CD14-positive monocyte (primary cell): Measurements from ENCODE around the gene RBM18. TPM values are rescaled to one million over a fixed set of nuclear protein-coding genes. Genes with fewer than 3 reads are reported as not detected.

Source experiments
- DNase-seq, 3 donors: peaks; one replicate each; pipeline ENCODE4 v3.0.0-alpha.2; 2011 to 2022
- H2AFZ ChIP-seq: 2 replicates; pipeline ENCODE4 v1.6.0; 2012; ENCODE audit warnings: mild to moderate bottlenecking, low read depth, low read length, inconsistent platforms; ENCODE audit not compliant: insufficient read depth, poor library complexity, severe bottlenecking
- H3K27ac ChIP-seq, 2 donors: 1 replicate in 1 of 2; 2 replicates in 1 of 2; pipeline ENCODE4 v1.5.1; 2012 to 2013; ENCODE audit warnings: low read length in 2 of 2, control low read depth in 1 of 2, inconsistent platforms in 1 of 2, low read depth in 1 of 2, mild to moderate bottlenecking in 1 of 2
- H3K27me3 ChIP-seq, 2 donors: one replicate each; pipeline versions ENCODE4 v1.6.0 to v1.6.1; 2011 to 2013; ENCODE audit warnings: low read length in 2 of 2; ENCODE audit not compliant: control insufficient read depth in 2 of 2, insufficient read depth in 2 of 2
- H3K36me3 ChIP-seq, 2 donors: replicated peaks in 1 of 2; 1 replicate in 1 of 2; 2 replicates in 1 of 2; pipeline versions ENCODE4 v1.5.1 to v1.6.1; 2012 to 2013; ENCODE audit warnings: low read length in 2 of 2, control low read depth in 1 of 2, inconsistent platforms in 1 of 2, mild to moderate bottlenecking in 1 of 2; ENCODE audit not compliant: insufficient read depth in 2 of 2, control insufficient read depth in 1 of 2
- H3K4me1 ChIP-seq, 2 donors: 1 replicate in 1 of 2; 2 replicates in 1 of 2; pipeline versions ENCODE4 v1.5.1 to v1.6.1; 2012 to 2013; ENCODE audit warnings: low read length in 2 of 2, control low read depth in 1 of 2, inconsistent platforms in 1 of 2, mild to moderate bottlenecking in 1 of 2, moderate library complexity in 1 of 2; ENCODE audit not compliant: insufficient read depth in 2 of 2, control insufficient read depth in 1 of 2
- H3K4me2 ChIP-seq: replicated peaks from 2 replicates; pipeline ENCODE3; 2012; ENCODE audit warnings: low read length, moderate library complexity, mild to moderate bottlenecking; ENCODE audit not compliant: poor library complexity, severe bottlenecking; ENCODE audit errors: extremely low read depth
- H3K4me3 ChIP-seq, 3 experiments: fragments of 200-600 bp in 1 of 3; sonication (generic) in 1 of 3; replicated peaks in 1 of 3; 1 replicate in 2 of 3; 2 replicates in 1 of 3; pipeline ENCODE4 v1.5.1; 2011 to 2013; ENCODE audit warnings: low read length in 3 of 3, mild to moderate bottlenecking in 3 of 3, control low read depth in 2 of 3, low read depth in 2 of 3, inconsistent platforms in 1 of 3, moderate library complexity in 1 of 3
- H3K79me2 ChIP-seq: 2 replicates; pipeline ENCODE4 v1.6.0; 2012; ENCODE audit warnings: mild to moderate bottlenecking, control low read depth, inconsistent platforms, low read length, moderate library complexity; ENCODE audit not compliant: insufficient read depth
- H3K9ac ChIP-seq: 2 replicates; pipeline ENCODE4 v1.6.0; 2017; ENCODE audit warnings: low read length, mild to moderate bottlenecking; ENCODE audit not compliant: insufficient read depth, poor library complexity, severe bottlenecking
- H3K9me3 ChIP-seq, 2 donors: replicated peaks in 1 of 2; 1 replicate in 1 of 2; 2 replicates in 1 of 2; pipeline versions ENCODE4 v1.5.1 to v1.6.1; 2012 to 2013; ENCODE audit warnings: low read length in 2 of 2, control low read depth in 1 of 2; ENCODE audit not compliant: control insufficient read depth in 1 of 2, insufficient read depth in 1 of 2
- H4K20me1 ChIP-seq: 2 replicates; pipeline ENCODE4 v1.6.0; 2012; ENCODE audit warnings: mild to moderate bottlenecking, low read length, control low read depth, moderate library complexity; ENCODE audit not compliant: insufficient read depth
- H3K27ac Mint-ChIP-seq, 7 donors: one replicate each; pipeline ENCODE4 v1.8.0; 2020; ENCODE audit warnings: mild to moderate bottlenecking in 7 of 7, mixed read lengths in 7 of 7, moderate library complexity in 6 of 7, inconsistent platforms in 2 of 7
- H3K27me3 Mint-ChIP-seq, 3 donors: one replicate each; pipeline ENCODE4 v1.8.0; 2021 to 2022; ENCODE audit warnings: low read depth in 3 of 3, mild to moderate bottlenecking in 3 of 3, mixed read lengths in 3 of 3, moderate library complexity in 3 of 3, inconsistent platforms in 1 of 3
- H3K36me3 Mint-ChIP-seq, 2 donors: one replicate each; pipeline ENCODE4 v1.8.0; 2020; ENCODE audit warnings: mixed read lengths in 2 of 2, inconsistent platforms in 1 of 2, mild to moderate bottlenecking in 1 of 2
- H3K4me1 Mint-ChIP-seq: one replicate; pipeline ENCODE4 v1.8.0; 2020; ENCODE audit warnings: mild to moderate bottlenecking, mixed read lengths
- H3K4me3 Mint-ChIP-seq, 2 donors: one replicate each; pipeline ENCODE4 v1.8.0; 2020; ENCODE audit warnings: mild to moderate bottlenecking in 2 of 2, mixed read lengths in 2 of 2, moderate library complexity in 1 of 2
- H3K9me3 Mint-ChIP-seq, 7 donors: one replicate each; pipeline ENCODE4 v1.8.0; 2020 to 2022; ENCODE audit warnings: mixed read lengths in 7 of 7, mild to moderate bottlenecking in 6 of 7, moderate library complexity in 6 of 7, inconsistent platforms in 2 of 7
- WGBS: methylation state at CpG from one replicate; pipeline ENCODE4 v1.1.5; 2013; ENCODE audit warnings: missing lambda C conversion rate; ENCODE audit not compliant: insufficient coverage; 5-methylcytosine and 5-hydroxymethylcytosine counted together
- intact Hi-C, 2 donors: fragments of 100-400 bp; cut with micrococcal nuclease; formaldehyde crosslinking; loops; one replicate each; pipeline versions ENCODE4 v1.15.0 to v1.15.1; 2023
- polyA plus RNA-seq, 3 donors: library from polyadenylated mRNA; depleted of rRNA in 1 of 3; unstranded in 2 of 3; stranded (reverse) in 1 of 3; fragments of 300-500 nt in 2 of 3; fragments of >200 nt in 1 of 3; fragmentation: Illumina TruSeq in 2 of 3; gene quantifications; 1 replicate in 2 of 3; 2 replicates in 1 of 3; pipeline ENCODE4 v1.2.3, GENCODE V29; 2012 to 2021
- TF ChIP-seq, protein P1 (sequence below): fragments of 200-600 bp; IDR thresholded peaks from one replicate; pipeline ENCODE4 v1.8.0; 2022; ENCODE audit warnings: antibody characterized with exemption, mild to moderate bottlenecking

RBM18 gene
- polyA plus RNA-seq, 3 donors = 10.4 to 26.3 (median 25.3) TPM

- Histone ChIP-seq H3K9ac (no peak overlapping the region), H3K79me2 (no peaks in the 10 kb centered on the region), H2AFZ (no peak overlapping the region), H4K20me1 (no peaks in the 10 kb centered on the region), H3K4me3 (no peak overlapping the region), H3K27ac (no peak overlapping the region), H3K9me3 (no peaks in the 10 kb centered on the region), H3K36me3 (no peaks in the 10 kb centered on the region), H3K4me2 (no peak overlapping the region), H3K4me1 (no peaks in the 10 kb centered on the region), H3K27me3 (no peaks in the 10 kb centered on the region)
- no peaks in the 10 kb centered on the region for H3K4me1 Mint-ChIP-seq
- WGBS = 100% methylated on average over 2 of the region's 3 CpGs
- H3K27ac Mint-ChIP-seq = no peak overlapping the region
- no peaks in the 10 kb centered on the region for H3K9me3 Mint-ChIP-seq
- no peak overlapping the region for H3K4me3 Mint-ChIP-seq
- H3K36me3 Mint-ChIP-seq = no peaks in the 10 kb centered on the region
- H3K27me3 Mint-ChIP-seq = peaks cover 0 to 3% (median 3%) of the 10 kb centered on the region in 3 donors
- TF ChIP-seq, protein P1, sequence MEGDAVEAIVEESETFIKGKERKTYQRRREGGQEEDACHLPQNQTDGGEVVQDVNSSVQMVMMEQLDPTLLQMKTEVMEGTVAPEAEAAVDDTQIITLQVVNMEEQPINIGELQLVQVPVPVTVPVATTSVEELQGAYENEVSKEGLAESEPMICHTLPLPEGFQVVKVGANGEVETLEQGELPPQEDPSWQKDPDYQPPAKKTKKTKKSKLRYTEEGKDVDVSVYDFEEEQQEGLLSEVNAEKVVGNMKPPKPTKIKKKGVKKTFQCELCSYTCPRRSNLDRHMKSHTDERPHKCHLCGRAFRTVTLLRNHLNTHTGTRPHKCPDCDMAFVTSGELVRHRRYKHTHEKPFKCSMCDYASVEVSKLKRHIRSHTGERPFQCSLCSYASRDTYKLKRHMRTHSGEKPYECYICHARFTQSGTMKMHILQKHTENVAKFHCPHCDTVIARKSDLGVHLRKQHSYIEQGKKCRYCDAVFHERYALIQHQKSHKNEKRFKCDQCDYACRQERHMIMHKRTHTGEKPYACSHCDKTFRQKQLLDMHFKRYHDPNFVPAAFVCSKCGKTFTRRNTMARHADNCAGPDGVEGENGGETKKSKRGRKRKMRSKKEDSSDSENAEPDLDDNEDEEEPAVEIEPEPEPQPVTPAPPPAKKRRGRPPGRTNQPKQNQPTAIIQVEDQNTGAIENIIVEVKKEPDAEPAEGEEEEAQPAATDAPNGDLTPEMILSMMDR = no peak
- DNase-seq = no peak
- intact Hi-C loops = no loop called here
These were observed 62.5 kb downstream of the RBM18 start for GRCh38 chr9:122202111-122202510.

- no peak overlapping the region for H3K4me2 ChIP-seq
These were observed 63.0 kb downstream of the RBM18 start for GRCh38 chr9:122201641-122202040.

More at GRCh38 chr9:122201641-122202040, 63.0 kb downstream of the RBM18 start:
- Histone ChIP-seq H3K9me3 (no peaks in the 10 kb centered on the region), H4K20me1 (no peaks in the 10 kb centered on the region), H2AFZ (no peak overlapping the region), H3K27ac (no peak overlapping the region), H3K79me2 (no peaks in the 10 kb centered on the region), H3K4me1 (no peaks in the 10 kb centered on the region), H3K36me3 (no peaks in the 10 kb centered on the region), H3K4me3 (no peak overlapping the region), H3K27me3 (no peaks in the 10 kb centered on the region), H3K9ac (no peak overlapping the region)
- no peak overlapping the region for H3K4me3 Mint-ChIP-seq
- TF ChIP-seq, protein P1 = no peak
- peaks cover 0 to 3% (median 3%) of the 10 kb centered on the region in 3 donors for H3K27me3 Mint-ChIP-seq
- H3K4me1 Mint-ChIP-seq = no peaks in the 10 kb centered on the region
- intact Hi-C loops = no loop called here
- H3K9me3 Mint-ChIP-seq = no peaks in the 10 kb centered on the region
- no peak overlapping the region for H3K27ac Mint-ChIP-seq
- DNase-seq = no peak
- no CpG with 5 or more reads among the region's 1 CpG for WGBS
- H3K36me3 Mint-ChIP-seq = no peaks in the 10 kb centered on the region
